PFSK-1 (cell line): ENCODE results near the gene EYA4.

ENCODE experiments used
- FOXP2 ChIP-seq: optimal IDR thresholded peaks from 2 replicates; pipeline ENCODE3; 2011; ENCODE audit warnings: borderline replicate concordance, control low read depth, inconsistent platforms; ENCODE audit not compliant: insufficient read depth; ENCODE audit errors: extremely low read length, extremely low read depth
- POLR2AphosphoS5 ChIP-seq: IDR thresholded peaks from 2 replicates; pipeline ENCODE4 v1.6.1; 2012; ENCODE audit warnings: low read depth, mild to moderate bottlenecking, control low read depth, low read length, moderate library complexity
- SIN3A ChIP-seq: IDR thresholded peaks from 2 replicates; pipeline ENCODE4 v1.6.1; 2012; ENCODE audit warnings: mild to moderate bottlenecking, low read length, moderate library complexity, borderline replicate concordance; ENCODE audit not compliant: insufficient read depth
- TAF1 ChIP-seq: IDR thresholded peaks from 2 replicates; pipeline ENCODE4 v1.6.1; 2012; ENCODE audit warnings: low read length, control low read depth, borderline replicate concordance; ENCODE audit not compliant: insufficient read depth
- TF ChIP-seq, protein P1 (sequence below), 2 experiments: IDR thresholded peaks; 2 replicates each; pipeline versions ENCODE4 v1.6.1 to v1.8.0; 2011 to 2012; ENCODE audit warnings: low read depth in 2 of 2, low read length in 2 of 2, control low read depth in 1 of 2, inconsistent platforms in 1 of 2, mild to moderate bottlenecking in 1 of 2, moderate library complexity in 1 of 2; ENCODE audit not compliant: insufficient read depth in 1 of 2

The EYA4 gene

DNA sequence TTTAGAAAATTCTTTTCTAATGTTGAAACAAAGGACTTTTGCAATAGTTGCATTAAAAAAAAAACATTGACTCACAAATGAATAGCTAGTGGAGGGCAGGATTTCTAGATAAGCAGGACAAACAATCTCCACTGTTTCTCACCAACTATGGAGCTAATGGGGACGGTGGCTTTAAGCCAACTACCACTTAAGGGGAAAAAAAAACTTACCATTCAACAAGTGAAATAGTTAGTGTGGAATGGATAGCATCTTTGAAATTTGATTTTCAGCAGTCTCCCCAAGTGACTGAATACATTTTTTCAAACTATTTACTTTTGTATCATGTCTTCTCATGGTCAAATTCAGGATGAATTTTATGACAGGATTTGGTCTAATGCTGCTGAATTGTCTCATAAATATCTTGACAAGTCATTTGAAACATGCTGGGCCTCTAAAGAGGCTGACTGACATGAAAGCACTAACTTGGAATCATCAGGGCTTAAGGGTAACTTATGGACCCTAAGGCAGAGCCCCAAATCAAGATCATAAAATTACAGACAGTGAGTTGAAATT is 100.5 kb downstream of the EYA4 start:
- TF ChIP-seq FOXP2 (no peak), SIN3A (no peak), TAF1 (no peak), POLR2AphosphoS5 (no peak)
- TF ChIP-seq, protein P1, sequence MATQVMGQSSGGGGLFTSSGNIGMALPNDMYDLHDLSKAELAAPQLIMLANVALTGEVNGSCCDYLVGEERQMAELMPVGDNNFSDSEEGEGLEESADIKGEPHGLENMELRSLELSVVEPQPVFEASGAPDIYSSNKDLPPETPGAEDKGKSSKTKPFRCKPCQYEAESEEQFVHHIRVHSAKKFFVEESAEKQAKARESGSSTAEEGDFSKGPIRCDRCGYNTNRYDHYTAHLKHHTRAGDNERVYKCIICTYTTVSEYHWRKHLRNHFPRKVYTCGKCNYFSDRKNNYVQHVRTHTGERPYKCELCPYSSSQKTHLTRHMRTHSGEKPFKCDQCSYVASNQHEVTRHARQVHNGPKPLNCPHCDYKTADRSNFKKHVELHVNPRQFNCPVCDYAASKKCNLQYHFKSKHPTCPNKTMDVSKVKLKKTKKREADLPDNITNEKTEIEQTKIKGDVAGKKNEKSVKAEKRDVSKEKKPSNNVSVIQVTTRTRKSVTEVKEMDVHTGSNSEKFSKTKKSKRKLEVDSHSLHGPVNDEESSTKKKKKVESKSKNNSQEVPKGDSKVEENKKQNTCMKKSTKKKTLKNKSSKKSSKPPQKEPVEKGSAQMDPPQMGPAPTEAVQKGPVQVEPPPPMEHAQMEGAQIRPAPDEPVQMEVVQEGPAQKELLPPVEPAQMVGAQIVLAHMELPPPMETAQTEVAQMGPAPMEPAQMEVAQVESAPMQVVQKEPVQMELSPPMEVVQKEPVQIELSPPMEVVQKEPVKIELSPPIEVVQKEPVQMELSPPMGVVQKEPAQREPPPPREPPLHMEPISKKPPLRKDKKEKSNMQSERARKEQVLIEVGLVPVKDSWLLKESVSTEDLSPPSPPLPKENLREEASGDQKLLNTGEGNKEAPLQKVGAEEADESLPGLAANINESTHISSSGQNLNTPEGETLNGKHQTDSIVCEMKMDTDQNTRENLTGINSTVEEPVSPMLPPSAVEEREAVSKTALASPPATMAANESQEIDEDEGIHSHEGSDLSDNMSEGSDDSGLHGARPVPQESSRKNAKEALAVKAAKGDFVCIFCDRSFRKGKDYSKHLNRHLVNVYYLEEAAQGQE (IDR thresholded peaks at IDR 0.05; ENCODE audit: insufficient read depth in 1 of 2, low read depth in 2 of 2, low read length in 2 of 2): no peak

DNA sequence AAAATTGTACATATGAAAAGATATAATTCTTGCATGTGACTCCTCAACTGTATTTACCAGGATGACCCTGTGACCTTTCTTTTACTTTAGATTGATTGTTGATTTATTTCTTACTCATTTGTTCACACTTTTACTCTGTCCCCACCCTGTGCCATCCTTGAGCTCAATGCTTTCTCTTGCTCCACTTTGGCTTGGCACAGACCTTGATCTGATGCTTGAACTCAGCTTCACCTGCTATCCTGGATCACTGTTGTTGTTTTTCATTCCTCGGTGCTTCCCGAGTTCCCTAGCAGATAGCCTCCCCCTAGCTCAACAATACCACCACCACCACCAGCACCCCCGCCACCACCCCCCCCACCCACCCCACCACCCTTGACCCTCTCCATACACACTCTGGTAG is 102.1 kb downstream of the EYA4 start:
- TF ChIP-seq TAF1 (no peak), SIN3A (no peak), POLR2AphosphoS5 (no peak)
- TF ChIP-seq, protein P1 (IDR thresholded peaks at IDR 0.05; ENCODE audit: insufficient read depth in 1 of 2, low read depth in 2 of 2, low read length in 2 of 2): no peak

GRCh38 chr6:133348846-133349245 is 107.7 kb downstream of the EYA4 start:
- TF ChIP-seq SIN3A (no peak), POLR2AphosphoS5 (no peak), FOXP2 (no peak), TAF1 (no peak)
- TF ChIP-seq, protein P1 (IDR thresholded peaks at IDR 0.05; ENCODE audit: insufficient read depth in 1 of 2, low read depth in 2 of 2, low read length in 2 of 2): no peak

DNA sequence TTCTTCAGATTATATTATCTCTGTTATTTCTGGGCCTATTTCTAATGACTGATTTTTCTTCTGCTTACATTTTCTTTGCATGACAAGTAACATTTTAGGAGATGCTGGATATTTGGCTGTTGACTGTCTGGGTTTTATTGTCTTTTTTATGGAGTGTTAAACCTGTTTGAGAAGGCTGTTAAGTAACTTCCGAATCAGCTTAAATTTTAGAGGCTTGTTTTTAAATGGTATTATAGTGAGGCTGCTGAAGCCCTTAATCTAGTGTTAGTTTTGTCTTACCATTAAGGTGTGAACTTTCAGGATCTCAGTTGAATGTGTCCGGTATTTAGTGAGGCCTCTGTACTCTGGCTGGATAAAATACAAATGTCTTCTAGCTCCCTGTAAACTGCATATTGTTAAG is 109.8 kb downstream of the EYA4 start:
- TF ChIP-seq SIN3A (no peak), TAF1 (no peak), POLR2AphosphoS5 (no peak), FOXP2 (no peak)
- TF ChIP-seq, protein P1 (IDR thresholded peaks at IDR 0.05; ENCODE audit: insufficient read depth in 1 of 2, low read depth in 2 of 2, low read length in 2 of 2): no peak

GRCh38 chr6:133352046-133352445 is 110.9 kb downstream of the EYA4 start:
- TF ChIP-seq FOXP2 (no peak), SIN3A (no peak), TAF1 (no peak)
- TF ChIP-seq, protein P1 (IDR thresholded peaks at IDR 0.05; ENCODE audit: insufficient read depth in 1 of 2, low read depth in 2 of 2, low read length in 2 of 2): no peak
